OCI-LY3 (cell line): ENCODE data around the gene TPP1.

Experiments used
- EZH2phosphoT487 ChIP-seq: fragments of 200-600 bp; shearing (Covaris generic); IDR thresholded peaks from 2 replicates; pipeline ENCODE4 v1.6.1; 2018; ENCODE audit warnings: antibody characterized with exemption, mixed run types, low read depth
- TF ChIP-seq, protein P1 (sequence below): fragments of 200-600, 300-600 bp; sonication (generic); IDR thresholded peaks from 2 replicates; pipeline ENCODE4 v1.5.1; 2014; ENCODE audit warnings: antibody characterized with exemption, low read length, low read depth

DNA sequence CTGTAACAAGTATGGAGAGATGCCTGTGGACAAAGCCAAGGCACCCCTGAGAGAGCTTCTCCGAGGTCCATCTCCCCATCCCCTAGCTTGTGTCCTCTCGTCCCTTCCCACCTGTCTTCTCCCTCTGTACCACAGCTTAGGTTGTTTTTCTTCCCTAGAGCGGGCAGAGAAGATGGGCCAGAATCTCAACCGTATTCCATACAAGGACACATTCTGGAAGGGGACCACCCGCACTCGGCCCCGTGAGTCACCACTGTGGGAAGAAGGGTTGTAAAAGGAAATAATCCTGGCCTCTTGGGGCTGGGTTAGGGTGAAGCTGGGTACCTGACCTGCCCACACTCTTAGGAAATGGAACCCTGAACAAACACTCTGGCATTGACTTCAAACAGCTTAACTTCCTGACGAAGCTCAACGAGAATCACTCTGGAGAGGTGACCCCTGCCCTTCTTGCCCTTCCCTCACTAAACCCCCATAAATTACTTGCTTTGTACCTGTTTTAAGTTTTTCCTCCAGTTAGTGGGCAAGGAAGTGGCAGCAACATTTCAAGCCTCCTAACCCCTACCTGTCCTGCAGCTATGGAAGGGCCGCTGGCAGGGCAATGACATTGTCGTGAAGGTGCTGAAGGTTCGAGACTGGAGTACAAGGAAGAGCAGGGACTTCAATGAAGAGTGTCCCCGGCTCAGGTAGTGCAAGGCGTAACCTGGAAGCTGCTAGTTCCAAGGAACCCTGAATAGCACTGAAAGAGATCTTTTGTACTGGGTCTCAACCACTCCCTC is 10.3 kb downstream of the TPP1 start:
- TF ChIP-seq, protein P1, sequence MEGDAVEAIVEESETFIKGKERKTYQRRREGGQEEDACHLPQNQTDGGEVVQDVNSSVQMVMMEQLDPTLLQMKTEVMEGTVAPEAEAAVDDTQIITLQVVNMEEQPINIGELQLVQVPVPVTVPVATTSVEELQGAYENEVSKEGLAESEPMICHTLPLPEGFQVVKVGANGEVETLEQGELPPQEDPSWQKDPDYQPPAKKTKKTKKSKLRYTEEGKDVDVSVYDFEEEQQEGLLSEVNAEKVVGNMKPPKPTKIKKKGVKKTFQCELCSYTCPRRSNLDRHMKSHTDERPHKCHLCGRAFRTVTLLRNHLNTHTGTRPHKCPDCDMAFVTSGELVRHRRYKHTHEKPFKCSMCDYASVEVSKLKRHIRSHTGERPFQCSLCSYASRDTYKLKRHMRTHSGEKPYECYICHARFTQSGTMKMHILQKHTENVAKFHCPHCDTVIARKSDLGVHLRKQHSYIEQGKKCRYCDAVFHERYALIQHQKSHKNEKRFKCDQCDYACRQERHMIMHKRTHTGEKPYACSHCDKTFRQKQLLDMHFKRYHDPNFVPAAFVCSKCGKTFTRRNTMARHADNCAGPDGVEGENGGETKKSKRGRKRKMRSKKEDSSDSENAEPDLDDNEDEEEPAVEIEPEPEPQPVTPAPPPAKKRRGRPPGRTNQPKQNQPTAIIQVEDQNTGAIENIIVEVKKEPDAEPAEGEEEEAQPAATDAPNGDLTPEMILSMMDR, result no peak
- no peak for TF ChIP-seq EZH2phosphoT487
